Calu3 (cell line): ENCODE data around the gene FLT4. TPM values are rescaled to one million over a fixed set of nuclear protein-coding genes. Genes with fewer than 3 reads are reported as not detected.

Experiments
- BruUV-seq: library from RNA; stranded (reverse); fragments of 400-500 nt; replicated peaks from 2 replicates; lab custom pipeline; 2021; lab: Mats Ljungman, UMichigan
- CTCF ChIA-PET: fragments of 300-600 bp; sonication (Branson Sonifier 250); formaldehyde crosslinking; loops from one replicate; lab custom pipeline; 2022; ENCODE audit warnings: antibody characterized with exemption; lab: Charles Lee
- DNase-seq: peaks from one replicate; pipeline ENCODE4 v3.0.0; 2022
- H3K27ac Mint-ChIP-seq: one replicate; pipeline ENCODE4 v1.8.0; 2022; ENCODE audit warnings: mixed read lengths; ENCODE audit not compliant: unreplicated experiment
- H3K27me3 Mint-ChIP-seq: one replicate; pipeline ENCODE4 v1.8.0; 2022; ENCODE audit warnings: mixed read lengths; ENCODE audit not compliant: unreplicated experiment
- H3K36me3 Mint-ChIP-seq: one replicate; pipeline ENCODE4 v1.8.0; 2022; ENCODE audit warnings: mild to moderate bottlenecking, moderate library complexity, mixed read lengths; ENCODE audit not compliant: insufficient read depth, unreplicated experiment
- H3K4me1 Mint-ChIP-seq: one replicate; pipeline ENCODE4 v1.8.0; 2022; ENCODE audit warnings: mild to moderate bottlenecking, low read depth, mixed read lengths; ENCODE audit not compliant: unreplicated experiment
- H3K4me3 Mint-ChIP-seq: one replicate; pipeline ENCODE4 v1.8.0; 2022; ENCODE audit warnings: mild to moderate bottlenecking, low read depth, moderate library complexity, mixed read lengths; ENCODE audit not compliant: unreplicated experiment
- H3K9me3 Mint-ChIP-seq: one replicate; pipeline ENCODE4 v1.8.0; 2022; ENCODE audit warnings: low read depth, mixed read lengths; ENCODE audit not compliant: unreplicated experiment
- intact Hi-C: fragments of 100-400 bp; cut with micrococcal nuclease; formaldehyde crosslinking; loops from one replicate; pipeline ENCODE4 v1.10.0; 2022; ENCODE audit not compliant: unreplicated experiment
- total RNA-seq: library from RNA; stranded (reverse); gene quantifications from 2 replicates; pipeline ENCODE4 v1.2.3, GENCODE V29; 2022
- TF ChIP-seq, protein P1 (sequence below): fragments of 200-600 bp; IDR thresholded peaks from one replicate; pipeline ENCODE4 v1.8.0; 2022; ENCODE audit warnings: antibody characterized with exemption; ENCODE audit not compliant: unreplicated experiment

Gene FLT4
- total RNA-seq, 1 experiment from 2014 or later: not detected

DNA sequence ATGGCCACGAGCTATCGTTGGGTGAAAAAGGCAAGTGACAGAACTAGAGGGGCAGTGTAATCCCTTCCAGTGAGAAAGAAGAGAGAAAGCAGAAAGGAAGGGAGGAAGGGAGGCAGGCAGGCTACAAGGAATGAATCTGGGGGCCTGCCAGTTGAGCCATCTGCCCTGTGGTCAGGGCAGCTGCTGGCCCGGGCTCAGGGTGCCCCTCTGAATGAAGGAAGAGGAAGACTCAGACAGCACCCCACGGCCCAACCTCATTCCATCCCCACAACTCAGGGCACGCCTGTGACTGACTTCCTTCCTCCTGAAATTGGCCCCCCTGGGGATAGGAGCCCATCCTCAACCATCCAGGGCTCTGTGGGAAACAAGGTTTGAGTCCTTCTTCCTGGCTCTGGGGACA lies 20.3 kb upstream of the FLT4 start:
- intact Hi-C loops: loop anchor here (1.0 to 10.0 kb wide), 3 partner anchors 48 to 1835 kb away; no protein-coding TSS in a partner anchor
- CTCF ChIA-PET: interaction anchor here (1.2 kb wide), 1 partner anchor 58 kb away, joined by 4 read pairs; no protein-coding TSS in a partner anchor
- Mint-ChIP-seq H3K27me3 (peaks cover 54% of the 10 kb centered on the region), H3K4me1 (peaks cover 8% of the 10 kb centered on the region), H3K36me3 (no peaks in the 10 kb centered on the region), H3K27ac (no peak overlapping the region), H3K4me3 (no peak overlapping the region), H3K9me3 (no peaks in the 10 kb centered on the region)
- TF ChIP-seq, protein P1, sequence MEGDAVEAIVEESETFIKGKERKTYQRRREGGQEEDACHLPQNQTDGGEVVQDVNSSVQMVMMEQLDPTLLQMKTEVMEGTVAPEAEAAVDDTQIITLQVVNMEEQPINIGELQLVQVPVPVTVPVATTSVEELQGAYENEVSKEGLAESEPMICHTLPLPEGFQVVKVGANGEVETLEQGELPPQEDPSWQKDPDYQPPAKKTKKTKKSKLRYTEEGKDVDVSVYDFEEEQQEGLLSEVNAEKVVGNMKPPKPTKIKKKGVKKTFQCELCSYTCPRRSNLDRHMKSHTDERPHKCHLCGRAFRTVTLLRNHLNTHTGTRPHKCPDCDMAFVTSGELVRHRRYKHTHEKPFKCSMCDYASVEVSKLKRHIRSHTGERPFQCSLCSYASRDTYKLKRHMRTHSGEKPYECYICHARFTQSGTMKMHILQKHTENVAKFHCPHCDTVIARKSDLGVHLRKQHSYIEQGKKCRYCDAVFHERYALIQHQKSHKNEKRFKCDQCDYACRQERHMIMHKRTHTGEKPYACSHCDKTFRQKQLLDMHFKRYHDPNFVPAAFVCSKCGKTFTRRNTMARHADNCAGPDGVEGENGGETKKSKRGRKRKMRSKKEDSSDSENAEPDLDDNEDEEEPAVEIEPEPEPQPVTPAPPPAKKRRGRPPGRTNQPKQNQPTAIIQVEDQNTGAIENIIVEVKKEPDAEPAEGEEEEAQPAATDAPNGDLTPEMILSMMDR: no peak
- no TSS peak for BruUV-seq
- no peak for DNase-seq

DNA sequence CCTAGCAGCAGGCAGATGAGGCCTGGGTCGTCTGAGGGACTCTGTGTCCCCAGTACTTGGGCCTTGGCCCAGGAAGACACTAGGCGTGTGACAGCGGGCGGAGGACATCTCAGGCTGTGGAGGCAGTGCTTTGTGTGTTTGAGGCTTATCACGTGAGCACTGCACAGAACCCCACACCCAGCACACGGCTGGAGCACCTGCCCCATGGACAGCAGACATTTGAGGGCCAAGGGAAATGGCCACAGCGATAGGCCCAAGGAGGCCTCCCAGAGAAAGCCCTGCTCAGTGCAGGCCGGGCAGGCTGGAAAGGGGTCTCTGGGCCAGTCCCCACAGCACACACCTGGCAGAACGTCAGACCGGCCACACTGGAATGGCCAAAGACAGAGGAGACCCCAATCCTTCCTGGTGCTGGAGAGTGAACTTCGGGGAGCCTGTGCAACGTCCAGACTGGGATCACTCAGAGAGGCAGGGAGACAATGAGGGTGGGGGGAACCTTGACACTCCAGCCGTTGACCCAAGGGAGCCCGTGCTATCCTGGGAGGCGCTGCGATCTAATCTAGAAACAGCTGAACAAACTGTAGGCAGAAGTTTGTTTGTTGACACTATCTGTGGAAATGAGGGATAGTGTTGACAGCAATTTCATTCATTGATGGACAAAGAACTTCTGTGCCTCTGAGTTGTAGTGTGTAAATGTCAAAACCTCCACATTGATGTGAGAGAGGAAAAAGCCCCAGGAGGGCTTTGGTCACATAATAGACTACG lies 19.6 kb upstream of the FLT4 start:
- Mint-ChIP-seq H3K27me3 (peaks cover 54% of the 10 kb centered on the region), H3K4me1 (peaks cover 8% of the 10 kb centered on the region), H3K9me3 (no peaks in the 10 kb centered on the region), H3K4me3 (no peak overlapping the region), H3K27ac (no peak overlapping the region), H3K36me3 (no peaks in the 10 kb centered on the region)
- TF ChIP-seq, protein P1: no peak
- no TSS peak for BruUV-seq
- no peak for DNase-seq
- CTCF ChIA-PET: interaction anchor here (1.2 kb wide), 1 partner anchor 57 kb away, joined by 4 read pairs; no protein-coding TSS in a partner anchor
- intact Hi-C loops: no loop called here

DNA sequence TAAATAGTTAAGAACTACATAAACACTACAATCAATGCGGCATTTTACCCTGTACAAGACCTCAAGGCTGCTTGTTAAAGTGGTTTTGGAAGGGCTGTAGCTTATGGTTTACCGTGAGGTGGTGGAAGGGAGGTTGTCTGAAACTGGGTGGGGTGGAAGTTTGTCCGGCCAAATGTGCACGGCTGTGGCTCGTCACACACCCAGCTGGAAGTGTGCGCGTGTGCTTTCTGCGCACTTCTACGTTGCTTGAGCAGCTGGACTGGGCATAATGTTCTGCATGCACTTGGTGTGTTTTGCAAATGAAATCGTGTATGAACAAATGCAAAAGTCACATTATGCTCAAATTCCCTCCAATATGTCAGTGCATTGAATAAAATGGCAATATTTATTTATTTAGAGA lies 17.4 kb upstream of the FLT4 start:
- CTCF ChIA-PET: no interaction called here
- Mint-ChIP-seq H3K9me3 (no peaks in the 10 kb centered on the region), H3K27ac (no peak overlapping the region), H3K27me3 (peaks cover 58% of the 10 kb centered on the region), H3K4me3 (no peak overlapping the region), H3K4me1 (peaks cover 8% of the 10 kb centered on the region), H3K36me3 (no peaks in the 10 kb centered on the region)
- TF ChIP-seq, protein P1: no peak
- DNase-seq: no peak
- BruUV-seq: no TSS peak
- intact Hi-C loops: no loop called here

DNA sequence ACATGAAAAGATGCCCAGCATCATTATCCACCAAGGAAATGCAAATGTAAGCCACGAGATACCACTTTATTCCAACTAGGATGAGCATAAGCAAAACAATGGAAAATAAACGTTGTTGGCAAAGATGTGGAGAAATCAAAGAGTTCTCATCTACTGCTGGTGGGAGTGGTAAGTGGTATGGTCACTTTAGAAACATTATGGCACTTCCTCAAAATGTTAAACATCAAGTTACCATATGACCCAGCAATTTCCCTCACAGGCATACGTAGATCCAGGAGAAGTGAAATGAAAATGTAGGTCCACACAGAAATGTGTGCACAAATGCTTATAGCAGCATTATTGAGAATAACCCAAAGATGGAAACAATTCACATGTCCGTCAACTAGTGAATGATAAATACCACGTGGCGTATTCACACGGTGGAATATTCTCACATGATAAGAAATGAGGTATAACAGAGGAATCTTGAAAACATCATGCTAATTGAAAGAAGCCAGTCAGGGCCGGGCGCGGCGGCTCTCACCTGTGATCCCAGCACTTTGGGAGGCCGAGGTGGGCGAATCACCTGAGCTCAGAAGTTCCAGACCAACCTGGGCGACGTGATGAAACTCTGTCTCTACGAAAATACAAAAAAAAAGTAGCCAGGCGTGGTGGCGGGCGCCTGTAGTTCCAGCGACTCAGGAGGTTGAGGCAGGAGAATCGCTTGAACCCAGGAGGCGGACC lies 16.4 kb upstream of the FLT4 start:
- H3K9me3 Mint-ChIP-seq: no peaks in the 10 kb centered on the region
- DNase-seq: no peak
- H3K27me3 Mint-ChIP-seq: peaks cover 65% of the 10 kb centered on the region
- no peaks in the 10 kb centered on the region for H3K36me3 Mint-ChIP-seq
- TF ChIP-seq, protein P1: no peak
- no peak overlapping the region for H3K27ac Mint-ChIP-seq
- H3K4me3 Mint-ChIP-seq: no peak overlapping the region
- CTCF ChIA-PET: no interaction called here
- intact Hi-C loops: no loop called here
- no TSS peak for BruUV-seq
- peaks cover 8% of the 10 kb centered on the region for H3K4me1 Mint-ChIP-seq
